HG02884 (cell line): ENCODE measurements around the gene SLC27A2.
A peak's percentile ranks its signal among the peaks of the same experiment; 100 is the strongest.

Experiments
- ATAC-seq: cut with Tn5 transposase; IDR thresholded peaks from one replicate; pipeline ENCODE4 v1.9.1; 2021; ENCODE audit warnings: mild to moderate bottlenecking, moderate library complexity; ENCODE audit not compliant: unreplicated experiment

Gene SLC27A2

DNA sequence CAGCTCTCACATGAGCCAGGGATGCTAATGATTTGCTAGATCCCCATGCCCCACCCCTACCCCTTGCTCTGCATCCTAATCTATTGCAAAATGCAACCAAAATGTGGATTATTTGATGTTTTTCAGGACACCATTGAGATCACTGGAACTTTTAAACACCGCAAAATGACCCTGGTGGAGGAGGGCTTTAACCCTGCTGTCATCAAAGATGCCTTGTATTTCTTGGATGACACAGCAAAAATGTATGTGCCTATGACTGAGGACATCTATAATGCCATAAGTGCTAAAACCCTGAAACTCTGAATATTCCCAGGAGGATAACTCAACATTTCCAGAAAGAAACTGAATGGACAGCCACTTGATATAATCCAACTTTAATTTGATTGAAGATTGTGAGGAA lies 53.8 kb downstream of the SLC27A2 start:
- ATAC-seq: no peak

- ATAC-seq: no peak
Measured at GRCh38 chr15:50236433-50236832, 54.4 kb downstream of the SLC27A2 start.

- ATAC-seq: no peak
Measured at GRCh38 chr15:50238255-50238654, 56.3 kb downstream of the SLC27A2 start.

DNA sequence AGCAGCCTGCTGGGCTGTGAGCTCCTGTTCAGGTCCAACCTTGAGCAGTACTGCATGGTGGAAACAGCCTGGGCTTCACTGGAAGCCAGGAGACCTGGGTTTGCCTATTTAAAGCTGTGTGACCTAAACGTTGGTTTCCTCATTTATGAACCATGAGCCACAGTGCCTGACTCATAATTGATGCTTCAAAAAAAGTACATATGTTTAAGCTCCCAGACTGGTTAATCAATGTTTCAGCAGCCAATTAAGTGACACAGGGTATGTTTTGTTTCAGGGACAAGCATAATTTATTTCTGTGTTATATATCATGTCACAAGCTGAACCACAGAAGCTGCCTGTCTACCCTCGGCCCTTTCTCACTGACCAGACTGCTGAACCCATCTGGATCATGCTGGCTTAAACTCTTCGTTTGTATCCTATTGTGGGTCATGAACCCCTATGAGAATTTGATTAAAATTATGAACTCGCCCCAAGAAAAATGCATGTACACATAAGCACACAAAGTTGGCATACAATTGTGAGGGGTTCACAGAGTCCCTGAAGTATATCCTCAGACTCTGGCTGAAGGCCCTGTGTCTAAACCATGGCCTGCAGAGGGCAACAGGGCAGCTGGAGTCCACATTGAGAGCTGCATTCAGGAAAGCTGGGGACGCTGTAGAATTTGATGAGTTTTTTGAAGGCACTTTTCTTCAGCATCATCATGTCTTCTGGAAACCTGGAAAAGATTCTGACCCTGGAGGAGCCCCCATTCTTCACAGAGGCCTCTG lies 59.9 kb downstream of the SLC27A2 start:
- ATAC-seq: no peak

DNA sequence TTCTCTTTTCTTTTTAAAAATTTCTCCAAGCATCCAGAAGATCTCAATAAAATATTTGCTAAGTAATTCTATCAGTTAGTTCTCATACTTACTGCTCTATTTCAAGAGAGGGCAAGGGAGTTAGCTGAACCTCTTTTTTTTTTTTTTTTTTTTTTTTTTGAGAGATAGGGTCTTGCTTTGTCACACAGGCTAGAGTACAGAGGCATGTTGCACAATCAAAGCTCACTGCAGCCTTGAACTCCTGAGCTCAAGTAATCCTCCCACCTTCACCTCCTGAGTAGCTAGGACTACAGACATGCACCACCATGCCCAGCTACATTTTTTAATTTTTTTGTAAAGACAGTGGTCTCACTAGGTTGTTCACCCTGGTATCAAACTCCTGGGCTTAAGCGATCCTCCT lies 62.2 kb downstream of the SLC27A2 start:
- ATAC-seq: no peak

DNA sequence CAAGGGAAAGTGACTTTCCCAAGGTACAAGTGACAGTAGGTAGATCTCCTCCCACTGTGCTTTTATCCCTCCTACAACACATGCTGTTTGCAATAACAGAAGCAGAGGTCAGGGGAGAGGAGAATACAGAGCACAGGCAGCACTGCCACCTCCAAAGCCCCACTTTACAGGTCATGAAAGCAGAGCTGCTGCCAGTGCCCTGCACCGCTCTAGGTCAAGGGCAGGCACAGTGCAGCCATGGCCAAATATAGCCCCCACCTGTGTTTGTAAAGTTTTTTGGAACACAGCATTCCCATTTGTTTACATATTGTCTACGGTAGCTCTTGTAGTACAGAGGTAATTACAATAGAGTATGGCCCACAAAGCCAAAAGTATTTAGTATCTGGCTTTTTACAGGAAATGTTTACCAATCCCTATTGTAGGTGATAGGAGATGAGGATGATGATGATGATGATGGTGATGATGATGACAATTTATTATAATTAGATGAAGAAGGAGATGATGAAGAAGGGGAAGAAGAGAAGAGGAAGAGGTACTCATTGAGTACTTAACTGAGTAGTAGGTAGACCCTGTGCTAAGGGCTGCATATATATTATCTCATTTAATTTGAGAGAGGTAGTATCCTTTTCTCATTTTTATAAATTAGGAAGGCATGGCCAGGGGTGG lies 63.1 kb downstream of the SLC27A2 start:
- no peak for ATAC-seq

- no peak for ATAC-seq
Measured at GRCh38 chr15:50246631-50247030, 64.6 kb downstream of the SLC27A2 start.

DNA sequence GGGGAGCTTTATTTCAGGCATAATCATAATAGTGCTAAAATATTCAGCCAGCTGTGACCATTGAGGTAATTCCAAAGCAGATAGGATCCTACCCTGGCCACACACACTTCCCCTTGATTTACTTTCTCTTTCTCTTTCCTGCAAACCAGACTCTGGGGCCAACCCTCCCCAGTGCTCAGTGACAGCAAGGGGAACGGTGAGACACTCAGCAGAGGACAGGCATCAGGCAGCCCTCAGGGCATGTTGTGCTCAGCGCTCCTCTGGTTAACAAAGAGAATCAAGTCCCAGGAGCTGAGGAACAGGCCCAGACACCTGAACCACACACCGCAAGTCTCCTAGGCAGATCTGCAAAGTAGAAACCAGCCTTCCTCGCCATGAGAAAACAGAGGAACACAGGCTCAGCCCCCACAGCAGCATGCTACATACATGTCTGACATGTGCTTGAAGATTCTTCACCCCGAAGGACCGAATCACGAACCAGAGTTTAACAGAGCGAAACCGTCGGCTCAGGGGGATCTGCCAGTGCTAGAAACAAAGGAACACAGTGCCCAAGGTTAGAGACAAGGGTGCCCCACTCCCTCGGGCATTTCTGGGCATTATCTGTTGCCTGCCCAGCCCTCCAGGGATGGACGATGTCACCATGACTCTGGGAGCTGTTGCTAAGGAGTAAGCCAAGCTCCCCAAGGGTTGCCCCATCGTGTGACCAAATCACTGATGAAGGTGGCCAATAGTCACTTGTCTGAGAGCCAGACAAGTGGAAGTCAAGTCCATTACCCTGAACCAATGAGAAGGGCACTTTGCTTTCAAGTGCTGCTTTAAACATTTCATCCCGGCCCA lies 66.0 kb downstream of the SLC27A2 start:
- ATAC-seq: peak; percentile 92

GRCh38 chr15:50248994-50249582 lies 67.1 kb downstream of the SLC27A2 start:
- ATAC-seq: no peak

DNA sequence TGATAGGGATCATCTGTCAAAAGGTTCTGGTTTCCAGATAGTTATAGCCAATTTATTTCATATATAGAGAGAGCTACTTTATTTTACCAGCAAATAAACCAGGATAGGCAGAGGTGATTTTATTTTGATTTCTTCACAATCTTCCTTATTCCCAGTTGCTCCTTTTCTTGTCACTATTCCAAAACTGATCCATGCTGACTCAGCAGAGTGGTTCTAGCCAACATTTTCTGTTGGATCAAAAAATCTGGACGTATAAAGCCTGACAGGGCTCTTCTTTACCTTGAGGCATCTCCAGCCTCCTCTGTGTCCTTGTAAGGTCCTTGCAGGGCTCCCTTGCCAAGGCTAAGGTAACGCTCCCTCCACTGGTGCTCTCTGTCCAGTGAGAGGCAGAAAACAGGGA lies 67.7 kb downstream of the SLC27A2 start:
- no peak for ATAC-seq

- no peak for ATAC-seq
Measured at GRCh38 chr15:50250760-50251394, 68.9 kb downstream of the SLC27A2 start.

DNA sequence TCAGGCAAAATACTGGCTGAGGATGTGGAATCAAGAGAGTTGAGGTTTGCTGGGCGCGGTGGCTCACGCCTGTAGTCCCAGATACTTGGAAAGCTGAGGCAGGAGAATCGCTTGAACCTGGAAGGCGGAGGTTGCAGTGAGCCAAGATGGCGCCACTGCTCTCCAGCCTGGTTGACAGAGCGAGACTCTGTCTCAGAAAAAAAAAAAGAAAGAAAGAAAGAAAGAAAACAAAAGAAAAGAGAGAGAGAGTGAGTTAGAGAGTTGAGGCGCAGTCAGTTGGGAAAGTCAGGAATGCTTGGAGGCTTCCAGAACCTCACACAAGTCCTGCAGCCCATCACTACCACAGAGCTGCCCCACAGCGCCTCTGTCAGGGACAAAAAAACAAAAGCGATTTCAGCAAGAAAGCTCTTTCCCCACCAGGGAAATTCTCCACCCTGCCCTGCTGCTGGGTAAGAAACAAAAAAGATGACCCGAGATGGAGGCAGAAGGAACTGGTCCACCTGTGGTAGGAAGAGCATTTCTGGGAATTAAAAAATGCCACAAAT lies 69.7 kb downstream of the SLC27A2 start:
- no peak for ATAC-seq

DNA sequence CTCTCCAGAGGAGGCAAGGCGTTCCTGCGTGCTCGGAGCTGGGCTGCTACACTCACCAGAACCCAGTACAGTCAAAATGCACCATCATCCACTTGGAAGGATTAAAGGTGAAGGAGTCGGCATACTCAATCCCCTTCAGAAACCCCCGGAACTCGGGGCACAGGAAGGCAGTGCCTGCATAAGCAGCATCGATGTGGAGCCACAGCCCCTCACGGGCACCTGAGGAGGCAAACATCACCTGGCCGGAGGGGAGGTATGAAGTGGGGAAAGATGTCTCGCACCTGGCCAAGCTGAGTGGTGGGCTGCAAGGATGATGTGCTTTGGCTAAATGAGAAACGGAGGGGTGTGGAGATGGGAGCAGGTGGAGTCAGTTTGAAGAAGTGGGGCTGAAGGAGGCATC lies 70.6 kb downstream of the SLC27A2 start:
- no peak for ATAC-seq

- no peak for ATAC-seq
Measured at GRCh38 chr15:50256188-50257041, 74.4 kb downstream of the SLC27A2 start.

- no peak for ATAC-seq
Measured at GRCh38 chr15:50257332-50257731, 75.3 kb downstream of the SLC27A2 start.

GRCh38 chr15:50257924-50258323 lies 75.9 kb downstream of the SLC27A2 start:
- ATAC-seq: no peak

DNA sequence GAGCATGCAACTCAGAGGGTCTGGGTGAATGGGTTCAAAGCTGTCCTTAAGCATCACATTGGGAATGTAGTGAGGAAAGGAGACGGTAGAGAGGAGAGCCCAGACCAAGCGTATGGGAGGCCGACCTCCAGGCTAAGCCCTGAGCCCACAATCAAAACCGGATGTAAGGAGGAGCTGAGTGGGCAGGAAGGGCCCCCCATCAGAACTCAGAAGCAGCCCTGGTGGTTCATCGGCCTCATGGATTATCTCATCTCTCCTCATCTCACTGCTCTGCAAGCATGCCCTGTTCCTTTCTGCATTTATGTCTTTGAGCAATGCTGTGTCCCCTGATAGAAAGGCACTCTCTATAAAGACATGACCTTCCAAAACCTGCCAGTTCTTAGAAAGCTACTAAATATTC lies 77.3 kb downstream of the SLC27A2 start:
- ATAC-seq: no peak

GRCh38 chr15:50260969-50261496 lies 79.0 kb downstream of the SLC27A2 start:
- ATAC-seq: peak; percentile 49

DNA sequence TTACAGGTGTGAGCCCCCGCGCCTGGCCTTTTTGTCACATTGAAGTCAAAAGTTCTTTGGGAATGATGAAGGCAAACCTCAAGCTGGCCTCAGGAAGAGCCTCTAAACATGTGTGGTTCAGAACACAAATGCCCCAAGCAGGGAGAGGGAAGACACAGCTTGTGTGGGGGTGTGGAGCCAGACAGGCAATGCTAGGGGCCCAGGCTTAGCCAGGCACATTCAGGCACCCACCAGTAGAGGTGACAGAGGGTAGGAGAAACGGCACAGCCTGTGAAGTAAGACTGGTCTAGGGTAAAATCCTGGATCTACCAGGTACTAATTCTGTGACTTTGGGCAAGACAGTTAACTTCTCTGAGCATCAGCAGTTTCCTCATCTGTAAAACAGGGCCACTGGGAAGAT lies 80.0 kb downstream of the SLC27A2 start:
- ATAC-seq: no peak
